Measurements from ENCODE around the gene TLE6. TPM values are rescaled to one million over a fixed set of nuclear protein-coding genes. Genes with fewer than 3 reads are reported as not detected.
"Not testable (repeated sequence)": the region's sequence is repeated elsewhere in the genome, so short reads cannot be mapped to it uniquely, and the experiment has no call there.

The TLE6 gene
- total RNA-seq, 1 donor: 0.72 TPM

DNA sequence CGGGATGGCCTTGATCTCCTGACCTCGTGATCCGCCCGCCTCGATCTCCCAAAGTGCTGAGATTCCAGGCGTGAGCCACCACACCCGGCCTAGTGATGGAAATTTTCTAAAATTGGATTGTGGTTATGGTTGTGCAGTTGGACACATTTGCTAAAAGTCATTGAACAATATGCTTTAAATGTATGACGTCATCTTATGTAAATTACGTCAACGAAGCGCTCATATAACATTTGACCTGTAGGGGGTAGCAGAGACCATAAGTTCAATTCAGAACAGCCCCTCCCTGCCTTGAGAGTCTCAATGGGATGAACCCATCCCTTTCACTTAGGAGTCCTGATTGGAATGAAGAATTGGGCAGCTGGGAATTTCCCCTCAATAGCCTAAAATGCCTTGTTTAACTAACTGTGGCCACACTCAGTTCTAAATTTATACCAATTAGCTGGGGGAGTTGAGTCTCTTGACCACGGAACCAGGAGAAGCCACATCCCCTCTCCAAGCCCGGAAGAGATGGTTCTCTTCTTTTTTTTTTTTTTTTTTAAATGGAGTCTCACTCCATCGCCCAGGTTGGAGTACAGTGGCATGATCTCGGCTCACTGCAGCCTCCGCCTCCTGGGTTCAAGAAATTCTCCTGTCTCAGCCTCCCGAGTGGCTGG, 15.2 kb upstream of the TLE6 start:
- TF ChIP-seq, protein P1, sequence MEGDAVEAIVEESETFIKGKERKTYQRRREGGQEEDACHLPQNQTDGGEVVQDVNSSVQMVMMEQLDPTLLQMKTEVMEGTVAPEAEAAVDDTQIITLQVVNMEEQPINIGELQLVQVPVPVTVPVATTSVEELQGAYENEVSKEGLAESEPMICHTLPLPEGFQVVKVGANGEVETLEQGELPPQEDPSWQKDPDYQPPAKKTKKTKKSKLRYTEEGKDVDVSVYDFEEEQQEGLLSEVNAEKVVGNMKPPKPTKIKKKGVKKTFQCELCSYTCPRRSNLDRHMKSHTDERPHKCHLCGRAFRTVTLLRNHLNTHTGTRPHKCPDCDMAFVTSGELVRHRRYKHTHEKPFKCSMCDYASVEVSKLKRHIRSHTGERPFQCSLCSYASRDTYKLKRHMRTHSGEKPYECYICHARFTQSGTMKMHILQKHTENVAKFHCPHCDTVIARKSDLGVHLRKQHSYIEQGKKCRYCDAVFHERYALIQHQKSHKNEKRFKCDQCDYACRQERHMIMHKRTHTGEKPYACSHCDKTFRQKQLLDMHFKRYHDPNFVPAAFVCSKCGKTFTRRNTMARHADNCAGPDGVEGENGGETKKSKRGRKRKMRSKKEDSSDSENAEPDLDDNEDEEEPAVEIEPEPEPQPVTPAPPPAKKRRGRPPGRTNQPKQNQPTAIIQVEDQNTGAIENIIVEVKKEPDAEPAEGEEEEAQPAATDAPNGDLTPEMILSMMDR (IDR thresholded peaks at IDR 0.05; ENCODE audit: extremely low read depth, low read depth, low read length): peak; percentile 72
- H3K27ac ChIP-seq (ENCODE audit: low read depth, low read length): no peak overlapping the region
- peak overlapping the region; percentile 28 for H3K4me2 ChIP-seq (ENCODE audit: insufficient read depth, low read length)
- no peaks in the 10 kb centered on the region for H3K4me1 ChIP-seq (ENCODE audit: insufficient read depth, low read length)
- no peaks in the 10 kb centered on the region for H3K36me3 ChIP-seq (ENCODE audit: insufficient read depth, low read length)
- peak; percentile 93 for DNase-seq (ENCODE audit: insufficient read length, low spot score, missing footprints)
- no peak overlapping the region for H3K4me3 ChIP-seq (ENCODE audit: insufficient read depth, low read length)
- no peaks in the 10 kb centered on the region for H4K20me1 ChIP-seq (ENCODE audit: insufficient read depth, low read length)
- no peak overlapping the region for H2AFZ ChIP-seq (ENCODE audit: low read length)
- H3K27me3 ChIP-seq (ENCODE audit: insufficient read depth, low read length): no peaks in the 10 kb centered on the region
- no peaks in the 10 kb centered on the region for H3K79me2 ChIP-seq (ENCODE audit: insufficient read depth, low read length)
- H3K9me3 ChIP-seq (ENCODE audit: low read depth, low read length): no peaks in the 10 kb centered on the region

DNA sequence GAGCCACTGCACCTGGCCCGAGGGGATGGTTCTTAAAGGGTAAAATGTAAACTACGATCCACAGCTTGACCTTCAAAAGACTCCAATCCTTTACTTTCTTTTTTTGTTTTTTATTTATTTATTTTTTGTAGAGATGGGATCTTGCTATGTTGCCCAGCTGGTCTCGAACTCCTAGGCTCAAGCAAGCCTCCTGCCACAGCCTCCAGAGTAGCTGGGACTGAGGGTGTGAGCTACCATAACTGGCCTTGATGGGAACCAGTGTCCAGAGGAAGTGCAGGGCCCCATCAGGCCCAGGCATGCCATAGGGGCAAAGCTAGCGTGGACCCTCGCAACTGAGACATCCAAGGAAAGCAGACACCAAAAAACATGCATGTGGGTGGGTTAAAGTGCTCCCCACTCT, 14.2 kb upstream of the TLE6 start:
- Histone ChIP-seq H3K27me3 (ENCODE audit: insufficient read depth, low read length) (no peaks in the 10 kb centered on the region), H3K4me3 (ENCODE audit: insufficient read depth, low read length) (no peak overlapping the region), H2AFZ (ENCODE audit: low read length) (no peak overlapping the region), H3K4me2 (ENCODE audit: insufficient read depth, low read length) (no peak overlapping the region), H3K4me1 (ENCODE audit: insufficient read depth, low read length) (no peaks in the 10 kb centered on the region), H3K9me3 (ENCODE audit: low read depth, low read length) (no peaks in the 10 kb centered on the region), H3K27ac (ENCODE audit: low read depth, low read length) (no peak overlapping the region), H3K79me2 (ENCODE audit: insufficient read depth, low read length) (no peaks in the 10 kb centered on the region), H4K20me1 (ENCODE audit: insufficient read depth, low read length) (no peaks in the 10 kb centered on the region), H3K36me3 (ENCODE audit: insufficient read depth, low read length) (no peaks in the 10 kb centered on the region)
- DNase-seq (ENCODE audit: insufficient read length, low spot score, missing footprints): no peak
- TF ChIP-seq, protein P1 (IDR thresholded peaks at IDR 0.05; ENCODE audit: extremely low read depth, low read depth, low read length): no peak

DNA sequence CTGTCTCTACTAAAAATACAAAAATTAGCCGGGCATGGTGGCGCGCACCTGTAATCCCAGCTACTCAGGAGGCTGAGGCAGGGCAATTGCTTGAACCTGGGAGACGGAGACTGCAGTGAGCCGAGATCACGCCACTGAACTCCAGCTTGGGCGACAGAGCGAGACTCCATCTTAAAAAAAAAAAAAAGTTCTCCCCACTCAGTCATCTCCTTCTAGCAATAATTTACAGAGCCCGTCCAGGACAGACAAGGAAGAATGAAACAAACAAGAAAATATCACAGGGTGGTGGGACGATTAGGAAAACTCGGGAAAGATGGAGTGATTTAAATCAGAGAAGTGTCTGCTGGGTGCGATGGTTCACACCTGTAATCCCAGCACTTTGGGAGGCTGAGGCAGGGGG, 13.7 kb upstream of the TLE6 start:
- not testable (repeated sequence) for H3K4me3 ChIP-seq (ENCODE audit: insufficient read depth, low read length); H3K9me3 ChIP-seq (ENCODE audit: low read depth, low read length); H2AFZ ChIP-seq (ENCODE audit: low read length); H3K4me1 ChIP-seq (ENCODE audit: insufficient read depth, low read length); DNase-seq (ENCODE audit: insufficient read length, low spot score, missing footprints); H3K27ac ChIP-seq (ENCODE audit: low read depth, low read length); H3K36me3 ChIP-seq (ENCODE audit: insufficient read depth, low read length); H3K79me2 ChIP-seq (ENCODE audit: insufficient read depth, low read length); H3K4me2 ChIP-seq (ENCODE audit: insufficient read depth, low read length); H4K20me1 ChIP-seq (ENCODE audit: insufficient read depth, low read length); H3K27me3 ChIP-seq (ENCODE audit: insufficient read depth, low read length)

DNA sequence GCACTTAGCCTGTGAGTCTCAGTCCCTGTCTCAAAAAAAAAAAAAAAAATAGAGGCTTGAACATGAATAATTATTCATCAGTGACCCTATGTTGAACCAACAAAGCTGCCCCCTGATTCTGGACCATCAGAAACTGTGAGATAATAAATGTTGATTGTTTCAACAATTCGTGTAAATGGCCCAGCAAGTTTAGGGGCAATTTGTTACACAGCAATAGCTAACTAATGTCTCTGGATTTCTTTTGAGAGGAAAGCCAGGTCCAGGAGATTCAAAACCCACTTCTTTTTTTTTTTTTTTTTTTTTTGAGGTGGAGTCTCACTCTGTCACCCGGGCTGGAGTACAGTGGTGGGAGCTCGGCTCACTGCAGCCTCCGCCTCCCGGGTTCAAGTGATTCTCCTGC, 12.5 kb upstream of the TLE6 start:
- Histone ChIP-seq H3K4me2 (ENCODE audit: insufficient read depth, low read length) (no peak overlapping the region), H3K36me3 (ENCODE audit: insufficient read depth, low read length) (no peaks in the 10 kb centered on the region), H2AFZ (ENCODE audit: low read length) (no peak overlapping the region), H3K27me3 (ENCODE audit: insufficient read depth, low read length) (no peaks in the 10 kb centered on the region), H4K20me1 (ENCODE audit: insufficient read depth, low read length) (no peaks in the 10 kb centered on the region), H3K4me3 (ENCODE audit: insufficient read depth, low read length) (no peak overlapping the region), H3K9me3 (ENCODE audit: low read depth, low read length) (no peaks in the 10 kb centered on the region), H3K79me2 (ENCODE audit: insufficient read depth, low read length) (no peaks in the 10 kb centered on the region), H3K27ac (ENCODE audit: low read depth, low read length) (no peak overlapping the region), H3K4me1 (ENCODE audit: insufficient read depth, low read length) (no peaks in the 10 kb centered on the region)
- DNase-seq (ENCODE audit: insufficient read length, low spot score, missing footprints): no peak
- TF ChIP-seq, protein P1 (IDR thresholded peaks at IDR 0.05; ENCODE audit: extremely low read depth, low read depth, low read length): no peak
